SK-N-SH (cell line): ENCODE measurements around the gene PTBP2. TPM values are rescaled to one million over a fixed set of nuclear protein-coding genes. Genes with fewer than 3 reads are reported as not detected.

Experiments used
- CTCF ChIA-PET: fragments of 300-600, 350-600 bp; formaldehyde crosslinking; extraction: SDS; loops from one replicate; lab custom pipeline; 2021; lab: Yijun Ruan, JAX
- POLR2A ChIA-PET: fragments of 350-600 bp; sonication (Branson Sonifier 250); formaldehyde crosslinking; extraction: SDS; loops from one replicate; lab custom pipeline; 2020; ENCODE audit warnings: antibody characterized with exemption, inconsistent platforms; lab: Yijun Ruan, JAX
- DNase-seq: peaks from one replicate; pipeline ENCODE4 v3.0.0; 2012
- H2AFZ ChIP-seq: fragments of 200-600 bp; sonication (generic); 2 replicates; pipeline ENCODE4 v1.8.1; 2016; ENCODE audit warnings: antibody characterized with exemption, mild to moderate bottlenecking, low read depth
- H3F3A ChIP-seq: fragments of 200-600 bp; sonication (generic); replicated peaks from 2 replicates; pipeline ENCODE3; 2016; ENCODE audit warnings: antibody characterized with exemption, mild to moderate bottlenecking; ENCODE audit not compliant: insufficient read depth
- H3K27ac ChIP-seq, 2 experiments: fragments of 200-500 bp in 1 of 2; fragments of 200-600 bp in 1 of 2; sonication (Bioruptor generic) in 1 of 2; sonication (generic), shearing (Covaris generic) in 1 of 2; 2 replicates each; pipeline versions ENCODE4 v1.5.1 to v1.6.1; 2014 to 2016; ENCODE audit warnings: low read depth in 2 of 2, inconsistent platforms in 1 of 2, low read length in 1 of 2, mild to moderate bottlenecking in 1 of 2, mixed read lengths in 1 of 2
- H3K27me3 ChIP-seq: fragments of 200-600 bp; sonication (generic), shearing (Covaris generic); 2 replicates; pipeline ENCODE4 v1.6.1; 2016; ENCODE audit warnings: mixed run types; ENCODE audit not compliant: insufficient read depth
- H3K36me3 ChIP-seq, 2 experiments: fragments of 200-500 bp in 1 of 2; fragments of 200-600 bp in 1 of 2; sonication (Bioruptor generic) in 1 of 2; sonication (generic) in 1 of 2; replicated peaks in 1 of 2; 2 replicates each; pipeline versions ENCODE3 to v1.5.1; 2014 to 2016; ENCODE audit warnings: low read length in 1 of 2, mild to moderate bottlenecking in 1 of 2; ENCODE audit not compliant: insufficient read depth in 2 of 2, control insufficient read depth in 1 of 2
- H3K4me1 ChIP-seq, 2 experiments: fragments of 200-500 bp in 1 of 2; fragments of 200-600 bp in 1 of 2; sonication (Bioruptor generic) in 1 of 2; sonication (generic), shearing (Covaris generic) in 1 of 2; 2 replicates each; pipeline versions ENCODE4 v1.5.1 to v1.6.1; 2014 to 2016; ENCODE audit warnings: low read depth in 1 of 2, low read length in 1 of 2, mixed run types in 1 of 2; ENCODE audit not compliant: insufficient read depth in 2 of 2, control insufficient read depth in 1 of 2
- H3K4me2 ChIP-seq: fragments of 200-600 bp; sonication (generic), shearing (Covaris generic); 2 replicates; pipeline ENCODE4 v1.6.1; 2017; ENCODE audit warnings: mixed run types
- H3K4me3 ChIP-seq, 2 experiments: fragments of 200-500 bp in 1 of 2; fragments of 200-600 bp in 1 of 2; sonication (Bioruptor generic) in 1 of 2; sonication (generic), shearing (Covaris generic) in 1 of 2; 2 replicates each; pipeline versions ENCODE4 v1.5.1 to v1.8.1; 2014 to 2016; ENCODE audit warnings: low read depth in 2 of 2, inconsistent platforms in 1 of 2, low read length in 1 of 2, mild to moderate bottlenecking in 1 of 2, mixed read lengths in 1 of 2, moderate library complexity in 1 of 2
- H3K79me2 ChIP-seq: fragments of 200-600 bp; sonication (generic); 2 replicates; pipeline ENCODE4 v1.8.1; 2017; ENCODE audit warnings: mild to moderate bottlenecking; ENCODE audit not compliant: insufficient read depth
- H3K9ac ChIP-seq: fragments of 200-600 bp; sonication (generic); 2 replicates; pipeline ENCODE4 v1.6.1; 2017; ENCODE audit warnings: mixed run types
- H3K9me2 ChIP-seq: fragments of 200-600 bp; sonication (generic); 2 replicates; pipeline ENCODE4 v1.6.1; 2017; ENCODE audit warnings: mixed run types
- H3K9me3 ChIP-seq: fragments of 200-600 bp; sonication (generic); 2 replicates; pipeline ENCODE4 v1.6.1; 2017; ENCODE audit warnings: mixed run types, mild to moderate bottlenecking, moderate library complexity
- H4K20me1 ChIP-seq: fragments of 200-600 bp; sonication (generic); 2 replicates; pipeline ENCODE4 v1.6.1; 2017; ENCODE audit warnings: mild to moderate bottlenecking, mixed run types; ENCODE audit not compliant: insufficient read depth
- CTCF ChIP-seq: fragments of 200-600 bp; sonication (generic); IDR thresholded peaks from 2 replicates; pipeline ENCODE4 v1.6.1; 2017; ENCODE audit warnings: antibody characterized with exemption, mild to moderate bottlenecking, moderate library complexity
- ELF1 ChIP-seq: IDR thresholded peaks from 2 replicates; pipeline ENCODE4 v1.4.0; 2012
- GABPA ChIP-seq: IDR thresholded peaks from 2 replicates; pipeline ENCODE4 v1.4.0; 2012; ENCODE audit warnings: low read depth, mild to moderate bottlenecking
- MAX ChIP-seq: IDR thresholded peaks from 2 replicates; pipeline ENCODE4 v1.4.0; 2012; ENCODE audit warnings: low read depth
- MEF2A ChIP-seq: IDR thresholded peaks from 2 replicates; pipeline ENCODE4 v1.4.0; 2012; ENCODE audit warnings: low read depth, borderline replicate concordance
- PBX3 ChIP-seq: IDR thresholded peaks from 2 replicates; pipeline ENCODE4; 2012
- RAD21 ChIP-seq: IDR thresholded peaks from 2 replicates; pipeline ENCODE4 v1.6.1; 2012; ENCODE audit warnings: mild to moderate bottlenecking, low read length
- RCOR1 ChIP-seq: fragments of 150-350 bp; IDR thresholded peaks from 2 replicates; pipeline ENCODE4 v1.6.1; 2017; ENCODE audit warnings: antibody characterized with exemption, low read length
- RXRA ChIP-seq: IDR thresholded peaks from 2 replicates; pipeline ENCODE4 v1.4.0; 2012; ENCODE audit warnings: low read depth, mild to moderate bottlenecking, borderline replicate concordance
- SMC3 ChIP-seq: IDR thresholded peaks from 2 replicates; pipeline ENCODE4 v1.6.1; 2012; ENCODE audit warnings: low read depth, low read length, improper control_type of control experiment
- TCF12 ChIP-seq: IDR thresholded peaks from 2 replicates; pipeline ENCODE4 v1.4.0; 2012
- USF1 ChIP-seq: IDR thresholded peaks from 2 replicates; pipeline ENCODE4 v1.4.0; 2012; ENCODE audit warnings: low read depth, borderline replicate concordance
- YY1 ChIP-seq: IDR thresholded peaks from 2 replicates; pipeline ENCODE4 v1.4.0; 2012; ENCODE audit warnings: low read depth, mild to moderate bottlenecking
- WGBS: methylation state at CpG from one replicate; pipeline ENCODE4 v1.1.6; 2017; ENCODE audit warnings: low lambda C conversion rate; 5-methylcytosine and 5-hydroxymethylcytosine counted together
- polyA plus RNA-seq, 3 experiments: library from polyadenylated mRNA; depleted of rRNA; stranded (reverse); fragments of >200 nt; gene quantifications; 2 replicates each; pipeline ENCODE4 v1.2.3, GENCODE V29; 2012

PTBP2 gene
- polyA plus RNA-seq, 1 of the 3 experiments (the other 2 are of a cell fraction): 7.3 TPM

GRCh38 chr1:96682056-96682455 lies 39.5 kb upstream of the PTBP2 start:
- 46% methylated on average over 6 of the region's 6 CpGs for WGBS
- DNase-seq: no peak

GRCh38 chr1:96683931-96684330 lies 37.7 kb upstream of the PTBP2 start:
- no peak for DNase-seq
- H3K4me3 ChIP-seq: no peak overlapping the region

More at GRCh38 chr1:96682056-96682455, 39.5 kb upstream of the PTBP2 start:
- Histone ChIP-seq H3K9ac (no peak overlapping the region), H2AFZ (no peak overlapping the region), H4K20me1 (no peaks in the 10 kb centered on the region), H3K79me2 (no peaks in the 10 kb centered on the region), H3K4me1 (no peaks in the 10 kb centered on the region), H3K4me3 (no peak overlapping the region), H3K27ac (no peak overlapping the region), H3K27me3 (no peaks in the 10 kb centered on the region), H3K4me2 (no peak overlapping the region), H3K9me3 (no peaks in the 10 kb centered on the region), H3F3A (no peaks in the 10 kb centered on the region)
- POLR2A ChIA-PET: no interaction called here
- TF ChIP-seq USF1 (no peak), SMC3 (no peak), MEF2A (no peak), ELF1 (no peak), MAX (no peak), RAD21 (no peak), YY1 (no peak), RCOR1 (no peak), CTCF (no peak), TCF12 (no peak), GABPA (no peak), RXRA (no peak)
- TF ChIP-seq, all 33 proteins: peak for 0
- no peaks in the 10 kb centered on the region for H3K9me2 ChIP-seq
- no peaks in the 10 kb centered on the region for H3K36me3 ChIP-seq
- CTCF ChIA-PET: no interaction called here

More at GRCh38 chr1:96683931-96684330, 37.7 kb upstream of the PTBP2 start:
- H3K36me3 ChIP-seq: no peaks in the 10 kb centered on the region
- 74% methylated on average over 2 of the region's 2 CpGs for WGBS
- H3K27ac ChIP-seq: no peak overlapping the region
- no peaks in the 10 kb centered on the region for H3K9me2 ChIP-seq
- no peak overlapping the region for H2AFZ ChIP-seq
- peaks cover 0 to 3% of the 10 kb centered on the region in 2 experiments; a peak in 1 of 4 replicates for H3K4me1 ChIP-seq
- no peaks in the 10 kb centered on the region for H3K79me2 ChIP-seq
- POLR2A ChIA-PET: interaction anchor here (0.6 kb wide), 1 partner anchor 1373 kb away, joined by 3 read pairs; no protein-coding TSS in a partner anchor
- H3K9me3 ChIP-seq: no peaks in the 10 kb centered on the region
- H3K4me2 ChIP-seq: no peak overlapping the region
- no peak for TF ChIP-seq PBX3
- TF ChIP-seq, all 33 proteins: peak for 0
- Histone ChIP-seq H3K27me3 (no peaks in the 10 kb centered on the region), H3F3A (no peaks in the 10 kb centered on the region), H3K9ac (no peak overlapping the region), H4K20me1 (no peaks in the 10 kb centered on the region)
- CTCF ChIA-PET: no interaction called here
